NOMO-1 (cell line): ENCODE results near the gene ATP6V1D.
"Not testable (repeated sequence)": the region's sequence is repeated elsewhere in the genome, so short reads cannot be mapped to it uniquely, and the experiment has no call there.

Source experiments
- DNase-seq, 2 experiments: peaks; one replicate each; lab custom pipeline; 2025; ENCODE audit not compliant: unreplicated experiment in 2 of 2; lab: John Stamatoyannopoulos, UW

The ATP6V1D gene

GRCh38 chr14:67359775-67360469 lies at the start of gene ATP6V1D, which contains the start of gene EIF2S1:
TSS of gene ATP6V1D (minus strand) at chr14:67359804. CDS start at chr14:67359698, 106 bp downstream.
TSS of gene EIF2S1 (plus strand) at chr14:67360328. CDS start at chr14:67364768, 4,440 bp downstream.
- peak; percentile 98 for DNase-seq

- DNase-seq: not testable (repeated sequence)
Observed at GRCh38 chr14:67408122-67408801, 48.7 kb upstream of the ATP6V1D start.

- no peak for DNase-seq
Observed at GRCh38 chr14:67405771-67406170, 46.2 kb upstream of the ATP6V1D start.

- DNase-seq: no peak
Observed at GRCh38 chr14:67400434-67400833, 40.8 kb upstream of the ATP6V1D start.

- DNase-seq: no peak
Observed at GRCh38 chr14:67397536-67397935, 37.9 kb upstream of the ATP6V1D start.

- DNase-seq: no peak
Observed at GRCh38 chr14:67396381-67396970, 36.9 kb upstream of the ATP6V1D start.

- DNase-seq: no peak
Observed at GRCh38 chr14:67395876-67396189, 36.2 kb upstream of the ATP6V1D start.

GRCh38 chr14:67395086-67395875 lies 35.7 kb upstream of the ATP6V1D start:
- no peak for DNase-seq

- no peak for DNase-seq
Observed at GRCh38 chr14:67393689-67394088, 34.1 kb upstream of the ATP6V1D start.

GRCh38 chr14:67392800-67393199 lies 33.2 kb upstream of the ATP6V1D start:
- DNase-seq: no peak

GRCh38 chr14:67392123-67392522 lies 32.5 kb upstream of the ATP6V1D start:
- DNase-seq: no peak

GRCh38 chr14:67391268-67391667 lies 31.7 kb upstream of the ATP6V1D start:
- no peak for DNase-seq

GRCh38 chr14:67389811-67390534 lies 30.4 kb upstream of the ATP6V1D start:
- no peak for DNase-seq

- no peak for DNase-seq
Observed at GRCh38 chr14:67389275-67389674, 29.7 kb upstream of the ATP6V1D start.

GRCh38 chr14:67387195-67387594 lies 27.6 kb upstream of the ATP6V1D start:
- no peak for DNase-seq

- DNase-seq: no peak
Observed at GRCh38 chr14:67385618-67386017, 26.0 kb upstream of the ATP6V1D start.

- no peak for DNase-seq
Observed at GRCh38 chr14:67385120-67385519, 25.5 kb upstream of the ATP6V1D start.

- DNase-seq: no peak
Observed at GRCh38 chr14:67377916-67378315, 18.3 kb upstream of the ATP6V1D start.

GRCh38 chr14:67373347-67373746 lies 13.7 kb upstream of the ATP6V1D start:
- DNase-seq: no peak

GRCh38 chr14:67372833-67373232 lies 13.2 kb upstream of the ATP6V1D start:
- no peak for DNase-seq
